ENCODE data around the gene OR10P1.

- TF ChIP-seq POLR2AphosphoS5 (IDR thresholded peaks at IDR 0.05; ENCODE audit: insufficient read depth in 1 of 2, low read depth in 1 of 2) (no peak), POLR2A (IDR thresholded peaks at IDR 0.05) (no peak)
- TF ChIP-seq, protein P1, sequence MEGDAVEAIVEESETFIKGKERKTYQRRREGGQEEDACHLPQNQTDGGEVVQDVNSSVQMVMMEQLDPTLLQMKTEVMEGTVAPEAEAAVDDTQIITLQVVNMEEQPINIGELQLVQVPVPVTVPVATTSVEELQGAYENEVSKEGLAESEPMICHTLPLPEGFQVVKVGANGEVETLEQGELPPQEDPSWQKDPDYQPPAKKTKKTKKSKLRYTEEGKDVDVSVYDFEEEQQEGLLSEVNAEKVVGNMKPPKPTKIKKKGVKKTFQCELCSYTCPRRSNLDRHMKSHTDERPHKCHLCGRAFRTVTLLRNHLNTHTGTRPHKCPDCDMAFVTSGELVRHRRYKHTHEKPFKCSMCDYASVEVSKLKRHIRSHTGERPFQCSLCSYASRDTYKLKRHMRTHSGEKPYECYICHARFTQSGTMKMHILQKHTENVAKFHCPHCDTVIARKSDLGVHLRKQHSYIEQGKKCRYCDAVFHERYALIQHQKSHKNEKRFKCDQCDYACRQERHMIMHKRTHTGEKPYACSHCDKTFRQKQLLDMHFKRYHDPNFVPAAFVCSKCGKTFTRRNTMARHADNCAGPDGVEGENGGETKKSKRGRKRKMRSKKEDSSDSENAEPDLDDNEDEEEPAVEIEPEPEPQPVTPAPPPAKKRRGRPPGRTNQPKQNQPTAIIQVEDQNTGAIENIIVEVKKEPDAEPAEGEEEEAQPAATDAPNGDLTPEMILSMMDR (IDR thresholded peaks at IDR 0.05) = no peak
Measured at GRCh38 chr12:55631733-55632132, 5.0 kb upstream of the OR10P1 start.

Measured in vagina (tissue), 2 donors.